NB4 (cell line): Measurements from ENCODE around the gene CD300LG.
"Not testable (repeated sequence)": the region's sequence is repeated elsewhere in the genome, so short reads cannot be mapped to it uniquely, and the experiment has no call there.

ENCODE experiments used
- CTCF ChIP-seq: IDR thresholded peaks from one replicate; pipeline ENCODE4 v1.5.1; 2012; ENCODE audit warnings: low read depth, low read length
- MAX ChIP-seq: IDR thresholded peaks from 2 replicates; pipeline ENCODE4 v1.6.1; 2011; ENCODE audit warnings: low read depth, low read length
- MYC ChIP-seq: IDR thresholded peaks from 2 replicates; pipeline ENCODE4 v1.6.1; 2011; ENCODE audit warnings: low read depth, low read length
- POLR2A ChIP-seq: IDR thresholded peaks from 2 replicates; pipeline ENCODE4 v1.6.1; 2011; ENCODE audit warnings: mild to moderate bottlenecking; ENCODE audit not compliant: insufficient read length; ENCODE audit errors: extremely low read depth

GRCh38 chr17:43894494-43894893 lies 47.5 kb downstream of the CD300LG start:
- not testable (repeated sequence) for TF ChIP-seq CTCF, POLR2A, MAX, MYC
